CD14-positive monocyte (primary cell): Measurements from ENCODE around the gene SH2D4B. TPM values are rescaled to one million over a fixed set of nuclear protein-coding genes. Genes with fewer than 3 reads are reported as not detected.

ENCODE experiments used
- DNase-seq, 3 donors: peaks; one replicate each; pipeline ENCODE4 v3.0.0-alpha.2; 2011 to 2022
- H2AFZ ChIP-seq: 2 replicates; pipeline ENCODE4 v1.6.0; 2012; ENCODE audit warnings: mild to moderate bottlenecking, low read depth, low read length, inconsistent platforms; ENCODE audit not compliant: insufficient read depth, poor library complexity, severe bottlenecking
- H3K27ac ChIP-seq, 2 donors: 1 replicate in 1 of 2; 2 replicates in 1 of 2; pipeline ENCODE4 v1.5.1; 2012 to 2013; ENCODE audit warnings: low read length in 2 of 2, control low read depth in 1 of 2, inconsistent platforms in 1 of 2, low read depth in 1 of 2, mild to moderate bottlenecking in 1 of 2
- H3K27me3 ChIP-seq, 2 donors: one replicate each; pipeline versions ENCODE4 v1.6.0 to v1.6.1; 2011 to 2013; ENCODE audit warnings: low read length in 2 of 2; ENCODE audit not compliant: control insufficient read depth in 2 of 2, insufficient read depth in 2 of 2
- H3K36me3 ChIP-seq, 2 donors: replicated peaks in 1 of 2; 1 replicate in 1 of 2; 2 replicates in 1 of 2; pipeline versions ENCODE4 v1.5.1 to v1.6.1; 2012 to 2013; ENCODE audit warnings: low read length in 2 of 2, control low read depth in 1 of 2, inconsistent platforms in 1 of 2, mild to moderate bottlenecking in 1 of 2; ENCODE audit not compliant: insufficient read depth in 2 of 2, control insufficient read depth in 1 of 2
- H3K4me1 ChIP-seq, 2 donors: 1 replicate in 1 of 2; 2 replicates in 1 of 2; pipeline versions ENCODE4 v1.5.1 to v1.6.1; 2012 to 2013; ENCODE audit warnings: low read length in 2 of 2, control low read depth in 1 of 2, inconsistent platforms in 1 of 2, mild to moderate bottlenecking in 1 of 2, moderate library complexity in 1 of 2; ENCODE audit not compliant: insufficient read depth in 2 of 2, control insufficient read depth in 1 of 2
- H3K4me2 ChIP-seq: replicated peaks from 2 replicates; pipeline ENCODE3; 2012; ENCODE audit warnings: low read length, moderate library complexity, mild to moderate bottlenecking; ENCODE audit not compliant: poor library complexity, severe bottlenecking; ENCODE audit errors: extremely low read depth
- H3K4me3 ChIP-seq, 3 experiments: fragments of 200-600 bp in 1 of 3; sonication (generic) in 1 of 3; replicated peaks in 1 of 3; 1 replicate in 2 of 3; 2 replicates in 1 of 3; pipeline ENCODE4 v1.5.1; 2011 to 2013; ENCODE audit warnings: low read length in 3 of 3, mild to moderate bottlenecking in 3 of 3, control low read depth in 2 of 3, low read depth in 2 of 3, inconsistent platforms in 1 of 3, moderate library complexity in 1 of 3
- H3K79me2 ChIP-seq: 2 replicates; pipeline ENCODE4 v1.6.0; 2012; ENCODE audit warnings: mild to moderate bottlenecking, control low read depth, inconsistent platforms, low read length, moderate library complexity; ENCODE audit not compliant: insufficient read depth
- H3K9ac ChIP-seq: 2 replicates; pipeline ENCODE4 v1.6.0; 2017; ENCODE audit warnings: low read length, mild to moderate bottlenecking; ENCODE audit not compliant: insufficient read depth, poor library complexity, severe bottlenecking
- H3K9me3 ChIP-seq, 2 donors: replicated peaks in 1 of 2; 1 replicate in 1 of 2; 2 replicates in 1 of 2; pipeline versions ENCODE4 v1.5.1 to v1.6.1; 2012 to 2013; ENCODE audit warnings: low read length in 2 of 2, control low read depth in 1 of 2; ENCODE audit not compliant: control insufficient read depth in 1 of 2, insufficient read depth in 1 of 2
- H4K20me1 ChIP-seq: 2 replicates; pipeline ENCODE4 v1.6.0; 2012; ENCODE audit warnings: mild to moderate bottlenecking, low read length, control low read depth, moderate library complexity; ENCODE audit not compliant: insufficient read depth
- H3K27ac Mint-ChIP-seq, 7 donors: one replicate each; pipeline ENCODE4 v1.8.0; 2020; ENCODE audit warnings: mild to moderate bottlenecking in 7 of 7, mixed read lengths in 7 of 7, moderate library complexity in 6 of 7, inconsistent platforms in 2 of 7
- H3K27me3 Mint-ChIP-seq, 3 donors: one replicate each; pipeline ENCODE4 v1.8.0; 2021 to 2022; ENCODE audit warnings: low read depth in 3 of 3, mild to moderate bottlenecking in 3 of 3, mixed read lengths in 3 of 3, moderate library complexity in 3 of 3, inconsistent platforms in 1 of 3
- H3K36me3 Mint-ChIP-seq, 2 donors: one replicate each; pipeline ENCODE4 v1.8.0; 2020; ENCODE audit warnings: mixed read lengths in 2 of 2, inconsistent platforms in 1 of 2, mild to moderate bottlenecking in 1 of 2
- H3K4me1 Mint-ChIP-seq: one replicate; pipeline ENCODE4 v1.8.0; 2020; ENCODE audit warnings: mild to moderate bottlenecking, mixed read lengths
- H3K4me3 Mint-ChIP-seq, 2 donors: one replicate each; pipeline ENCODE4 v1.8.0; 2020; ENCODE audit warnings: mild to moderate bottlenecking in 2 of 2, mixed read lengths in 2 of 2, moderate library complexity in 1 of 2
- H3K9me3 Mint-ChIP-seq, 7 donors: one replicate each; pipeline ENCODE4 v1.8.0; 2020 to 2022; ENCODE audit warnings: mixed read lengths in 7 of 7, mild to moderate bottlenecking in 6 of 7, moderate library complexity in 6 of 7, inconsistent platforms in 2 of 7
- WGBS: methylation state at CpG from one replicate; pipeline ENCODE4 v1.1.5; 2013; ENCODE audit warnings: missing lambda C conversion rate; ENCODE audit not compliant: insufficient coverage; 5-methylcytosine and 5-hydroxymethylcytosine counted together
- intact Hi-C, 2 donors: fragments of 100-400 bp; cut with micrococcal nuclease; formaldehyde crosslinking; loops; one replicate each; pipeline versions ENCODE4 v1.15.0 to v1.15.1; 2023
- polyA plus RNA-seq, 3 donors: library from polyadenylated mRNA; depleted of rRNA in 1 of 3; unstranded in 2 of 3; stranded (reverse) in 1 of 3; fragments of 300-500 nt in 2 of 3; fragments of >200 nt in 1 of 3; fragmentation: Illumina TruSeq in 2 of 3; gene quantifications; 1 replicate in 2 of 3; 2 replicates in 1 of 3; pipeline ENCODE4 v1.2.3, GENCODE V29; 2012 to 2021
- TF ChIP-seq, protein P1 (sequence below): fragments of 200-600 bp; IDR thresholded peaks from one replicate; pipeline ENCODE4 v1.8.0; 2022; ENCODE audit warnings: antibody characterized with exemption, mild to moderate bottlenecking

Gene SH2D4B
- polyA plus RNA-seq, 3 donors = 0.01 TPM; not detected in 2

DNA sequence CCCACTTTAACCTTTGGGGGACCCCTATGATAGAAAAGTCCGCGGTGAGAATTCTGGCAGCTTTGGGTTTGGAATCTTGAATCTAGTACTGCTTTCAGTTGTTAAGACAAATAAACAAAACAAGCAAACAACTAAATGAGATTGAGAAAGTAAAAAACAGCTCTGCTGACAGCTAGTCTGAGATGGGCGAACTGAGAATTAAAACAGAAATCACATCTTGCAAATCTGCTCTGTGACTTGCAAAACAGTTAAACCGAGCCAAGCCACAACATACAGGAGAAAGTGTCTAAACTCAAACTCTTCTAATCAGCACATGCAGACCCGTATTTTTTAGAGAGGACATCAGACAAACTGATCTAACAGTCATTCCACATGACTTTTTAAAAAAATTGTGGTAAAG lies 110.4 kb downstream of the SH2D4B start:
- Histone ChIP-seq H3K9ac (no peak overlapping the region), H3K27ac (no peak overlapping the region), H4K20me1 (no peaks in the 10 kb centered on the region), H3K9me3 (peaks cover 0 to 3% of the 10 kb centered on the region in 2 donors), H2AFZ (no peak overlapping the region), H3K4me3 (no peak overlapping the region), H3K4me2 (no peak overlapping the region), H3K79me2 (no peaks in the 10 kb centered on the region), H3K36me3 (no peaks in the 10 kb centered on the region), H3K27me3 (no peaks in the 10 kb centered on the region), H3K4me1 (no peaks in the 10 kb centered on the region)
- Mint-ChIP-seq H3K4me3 (no peak overlapping the region), H3K9me3 (peaks cover 0 to 6% (median 0%) of the 10 kb centered on the region in 7 donors), H3K27ac (no peak overlapping the region), H3K4me1 (no peaks in the 10 kb centered on the region), H3K27me3 (peaks cover 2 to 12% (median 10%) of the 10 kb centered on the region in 3 donors), H3K36me3 (no peaks in the 10 kb centered on the region)
- intact Hi-C loops = no loop called here
- TF ChIP-seq, protein P1, sequence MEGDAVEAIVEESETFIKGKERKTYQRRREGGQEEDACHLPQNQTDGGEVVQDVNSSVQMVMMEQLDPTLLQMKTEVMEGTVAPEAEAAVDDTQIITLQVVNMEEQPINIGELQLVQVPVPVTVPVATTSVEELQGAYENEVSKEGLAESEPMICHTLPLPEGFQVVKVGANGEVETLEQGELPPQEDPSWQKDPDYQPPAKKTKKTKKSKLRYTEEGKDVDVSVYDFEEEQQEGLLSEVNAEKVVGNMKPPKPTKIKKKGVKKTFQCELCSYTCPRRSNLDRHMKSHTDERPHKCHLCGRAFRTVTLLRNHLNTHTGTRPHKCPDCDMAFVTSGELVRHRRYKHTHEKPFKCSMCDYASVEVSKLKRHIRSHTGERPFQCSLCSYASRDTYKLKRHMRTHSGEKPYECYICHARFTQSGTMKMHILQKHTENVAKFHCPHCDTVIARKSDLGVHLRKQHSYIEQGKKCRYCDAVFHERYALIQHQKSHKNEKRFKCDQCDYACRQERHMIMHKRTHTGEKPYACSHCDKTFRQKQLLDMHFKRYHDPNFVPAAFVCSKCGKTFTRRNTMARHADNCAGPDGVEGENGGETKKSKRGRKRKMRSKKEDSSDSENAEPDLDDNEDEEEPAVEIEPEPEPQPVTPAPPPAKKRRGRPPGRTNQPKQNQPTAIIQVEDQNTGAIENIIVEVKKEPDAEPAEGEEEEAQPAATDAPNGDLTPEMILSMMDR = no peak
- WGBS = no CpG with 5 or more reads among the region's 5 CpGs
- no peak for DNase-seq

DNA sequence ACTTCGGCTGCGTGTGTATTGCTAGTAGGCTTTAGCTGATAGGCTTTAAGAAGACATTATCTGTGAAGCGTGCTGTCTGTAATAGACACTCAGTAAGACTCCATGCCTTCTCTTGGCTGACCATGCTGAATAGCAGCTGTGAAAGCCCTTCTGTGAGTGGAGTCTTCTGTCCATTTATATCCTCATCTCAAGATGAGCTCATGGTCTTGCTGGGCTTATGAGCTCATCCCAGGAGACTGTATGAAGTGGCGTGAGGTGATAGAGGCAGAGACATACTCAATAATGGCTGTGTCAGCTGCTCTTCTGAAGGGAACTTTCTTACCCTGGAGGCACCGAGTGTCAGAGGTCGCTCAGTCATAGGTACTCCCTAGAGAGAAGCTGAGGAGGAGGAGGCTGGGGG lies 111.5 kb downstream of the SH2D4B start:
- TF ChIP-seq, protein P1 = no peak
- DNase-seq = no peak
- no peak overlapping the region for H3K4me3 ChIP-seq
- 100% methylated on average over 3 of the region's 6 CpGs for WGBS
- H3K9me3 ChIP-seq = peaks cover 7 to 14% of the 10 kb centered on the region in 2 donors
- no peak overlapping the region for H3K9ac ChIP-seq
- H4K20me1 ChIP-seq = no peaks in the 10 kb centered on the region
- H3K36me3 Mint-ChIP-seq = no peaks in the 10 kb centered on the region
- intact Hi-C loops = no loop called here
- no peak overlapping the region for H3K4me3 Mint-ChIP-seq
- no peak overlapping the region for H3K4me2 ChIP-seq
- no peak overlapping the region for H3K27ac ChIP-seq
- no peaks in the 10 kb centered on the region for H3K36me3 ChIP-seq
- H3K27me3 ChIP-seq = no peaks in the 10 kb centered on the region
- no peaks in the 10 kb centered on the region for H3K4me1 ChIP-seq
- no peaks in the 10 kb centered on the region for H3K4me1 Mint-ChIP-seq
- H3K27ac Mint-ChIP-seq = no peak overlapping the region
- no peak overlapping the region for H2AFZ ChIP-seq
- H3K9me3 Mint-ChIP-seq = peaks cover 6 to 16% (median 10%) of the 10 kb centered on the region in 7 donors
- H3K27me3 Mint-ChIP-seq = peaks cover 2 to 12% (median 8%) of the 10 kb centered on the region in 3 donors
- H3K79me2 ChIP-seq = no peaks in the 10 kb centered on the region
